B cell (primary cell): ENCODE data around the gene CCND2. TPM values are rescaled to one million over a fixed set of nuclear protein-coding genes. Genes with fewer than 3 reads are reported as not detected.
A peak's percentile ranks its signal among the peaks of the same experiment; 100 is the strongest.

Source experiments
- ATAC-seq: fragments of 200-7000 bp; cut with Tn5 transposase; one replicate; pipeline ENCODE4 v1.10.0; 2021; ENCODE audit warnings: low read depth, mild to moderate bottlenecking, moderate number of reproducible peaks, moderate library complexity
- CTCF ChIA-PET: fragments of 350-600 bp; sonication (Branson Sonifier 250); formaldehyde crosslinking; loops from one replicate; lab custom pipeline; 2021; ENCODE audit warnings: antibody characterized with exemption, inconsistent platforms; lab: Charles Lee
- POLR2A ChIA-PET: fragments of 350-600 bp; sonication (Branson Sonifier 250); formaldehyde crosslinking; loops from one replicate; lab custom pipeline; 2021; ENCODE audit warnings: antibody characterized with exemption; lab: Charles Lee
- DNase-seq: peaks from one replicate; pipeline ENCODE4 v3.0.0; 2013
- H2AFZ ChIP-seq: 2 replicates; pipeline ENCODE4 v1.6.1; 2012; ENCODE audit warnings: mild to moderate bottlenecking, low read depth, low read length; ENCODE audit not compliant: insufficient read depth, poor library complexity, severe bottlenecking
- H3K27ac ChIP-seq, 2 donors: 1 replicate in 1 of 2; 2 replicates in 1 of 2; pipeline ENCODE4 v1.5.1; 2012 to 2013; ENCODE audit warnings: low read length in 2 of 2, mild to moderate bottlenecking in 2 of 2, moderate library complexity in 1 of 2
- H3K27me3 ChIP-seq, 4 experiments: fragments of 200-600 bp in 1 of 4; sonication (generic) in 1 of 4; replicated peaks in 1 of 4; 1 replicate in 2 of 4; 2 replicates in 2 of 4; pipeline versions ENCODE4 v1.6.1 to v1.7.0; 2013 to 2016; ENCODE audit warnings: low read length in 3 of 4, mild to moderate bottlenecking in 2 of 4, mixed read lengths in 1 of 4, moderate library complexity in 1 of 4; ENCODE audit not compliant: insufficient read depth in 4 of 4, control insufficient read depth in 3 of 4; ENCODE audit errors: control extremely low read depth in 1 of 4
- H3K36me3 ChIP-seq, 2 experiments: replicated peaks in 1 of 2; 1 replicate in 1 of 2; 2 replicates in 1 of 2; pipeline versions ENCODE4 v1.6.1 to v1.7.1; 2013; ENCODE audit warnings: low read length in 1 of 2; ENCODE audit not compliant: insufficient read depth in 2 of 2, control insufficient read depth in 1 of 2; ENCODE audit errors: control extremely low read depth in 1 of 2, extremely low read depth in 1 of 2
- H3K4me1 ChIP-seq, 2 donors: fragments of 200-600 bp in 1 of 2; sonication (generic) in 1 of 2; 1 replicate in 1 of 2; 2 replicates in 1 of 2; pipeline versions ENCODE4 v1.5.1 to v1.6.1; 2013 to 2017; ENCODE audit warnings: low read length in 2 of 2; ENCODE audit not compliant: control insufficient read depth in 2 of 2, insufficient read depth in 2 of 2
- H3K4me2 ChIP-seq: replicated peaks from 2 replicates; pipeline ENCODE3; 2012; ENCODE audit warnings: mild to moderate bottlenecking, low read depth, low read length; ENCODE audit not compliant: poor library complexity, severe bottlenecking
- H3K4me3 ChIP-seq, 5 experiments: fragments of 200-600 bp in 1 of 5; sonication (generic) in 1 of 5; 1 replicate in 3 of 5; 2 replicates in 2 of 5; pipeline versions ENCODE4 v1.5.1 to v1.7.0; 2011 to 2016; ENCODE audit warnings: low read length in 4 of 5, mild to moderate bottlenecking in 4 of 5, low read depth in 2 of 5, control low read depth in 1 of 5, moderate library complexity in 1 of 5; ENCODE audit not compliant: insufficient read depth in 1 of 5; ENCODE audit errors: control extremely low read depth in 1 of 5, extremely low read depth in 1 of 5
- H3K79me2 ChIP-seq: fragments of 200-600 bp; sonication (generic); one replicate; pipeline ENCODE4 v1.6.0; 2016; ENCODE audit warnings: low read length; ENCODE audit not compliant: control insufficient read depth, insufficient read depth
- H3K9ac ChIP-seq: fragments of 200-600 bp; sonication (generic); 2 replicates; pipeline ENCODE4 v1.6.1; 2017; ENCODE audit warnings: mild to moderate bottlenecking, low read length, moderate library complexity
- H3K9me3 ChIP-seq, 3 donors: one replicate each; pipeline versions ENCODE4 v1.6.1 to v1.7.1; 2013; ENCODE audit warnings: low read length in 2 of 3; ENCODE audit not compliant: control insufficient read depth in 2 of 3, insufficient read depth in 1 of 3; ENCODE audit errors: control extremely low read depth in 1 of 3
- H4K20me1 ChIP-seq: 2 replicates; pipeline ENCODE4 v1.6.0; 2012; ENCODE audit warnings: mild to moderate bottlenecking, low read length; ENCODE audit not compliant: insufficient read depth, control insufficient read depth, poor library complexity, severe bottlenecking
- H3K27ac Mint-ChIP-seq: one replicate; pipeline ENCODE4 v1.8.0; 2021; ENCODE audit warnings: mixed read lengths
- H3K27me3 Mint-ChIP-seq: one replicate; pipeline ENCODE4 v1.8.0; 2021; ENCODE audit warnings: mixed read lengths
- H3K4me1 Mint-ChIP-seq: one replicate; pipeline ENCODE4 v1.8.0; 2021; ENCODE audit warnings: mixed read lengths
- H3K4me3 Mint-ChIP-seq: one replicate; pipeline ENCODE4 v1.8.0; 2021; ENCODE audit warnings: mixed read lengths
- H3K9me3 Mint-ChIP-seq: one replicate; pipeline ENCODE4 v1.8.0; 2022; ENCODE audit warnings: mixed read lengths; ENCODE audit not compliant: insufficient read depth
- CTCF ChIP-seq: fragments of 200-600 bp; IDR thresholded peaks from one replicate; pipeline ENCODE4 v1.8.0; 2022; ENCODE audit warnings: antibody characterized with exemption, mild to moderate bottlenecking
- EZH2 ChIP-seq: IDR thresholded peaks from 2 replicates; pipeline ENCODE4 v1.6.1; 2012; ENCODE audit warnings: borderline replicate concordance, low read depth, mild to moderate bottlenecking, moderate library complexity, low read length; ENCODE audit not compliant: insufficient read depth, poor library complexity, severe bottlenecking
- WGBS: methylation state at CpG from one replicate; pipeline ENCODE4 v1.1.5; 2013; ENCODE audit warnings: missing lambda C conversion rate; ENCODE audit not compliant: insufficient coverage; 5-methylcytosine and 5-hydroxymethylcytosine counted together
- intact Hi-C: fragments of 100-400 bp; cut with micrococcal nuclease; formaldehyde crosslinking; loops from one replicate; pipeline ENCODE4 v1.10.0; 2022
- polyA plus RNA-seq: library from polyadenylated mRNA; depleted of rRNA; stranded (reverse); fragments of >200 nt; gene quantifications from 2 replicates; pipeline ENCODE4 v1.2.3, GENCODE V29; 2012
- total RNA-seq, 2 donors: library from RNA; stranded (reverse); fragments of 120-200 nt in 1 of 2; gene quantifications; 1 replicate in 1 of 2; 2 replicates in 1 of 2; pipeline versions ENCODE4 v1.2.3 to v1.2.4, GENCODE V29; 2013 to 2022

Gene CCND2
- total and polyA plus RNA-seq, 2 donors (not counting 1 experiment from before 2014, with no cell fraction given), result 9.2 to 20.6 TPM

- DNase-seq (peak; percentile 32), ATAC-seq (no peak)
- H3K4me3 Mint-ChIP-seq, result peak overlapping the region; percentile 64
- peak overlapping the region; percentile 44 for H3K4me2 ChIP-seq
- peaks cover 24 to 34% of the 10 kb centered on the region in 2 donors for H3K4me1 ChIP-seq
- H3K79me2 ChIP-seq, result peaks cover 94% of the 10 kb centered on the region
- peaks cover 0 to 89% of the 10 kb centered on the region in 2 experiments for H3K36me3 ChIP-seq
- H3K4me3 ChIP-seq, result peak overlapping the region in 2 of 5 experiments; percentile 6 to 12
- H4K20me1 ChIP-seq, result peaks cover 45% of the 10 kb centered on the region
- WGBS, result 49% methylated on average over 18 of the region's 20 CpGs
- H3K27ac ChIP-seq, result peak overlapping the region; percentile 18 to 38
- H3K9ac ChIP-seq, result peak overlapping the region; percentile 10
- H3K27ac Mint-ChIP-seq, result peak overlapping the region; percentile 86
- peak overlapping the region; percentile 11 for H2AFZ ChIP-seq
- no peaks in the 10 kb centered on the region for H3K27me3 Mint-ChIP-seq
- ChIA-PET POLR2A (no interaction called here), CTCF (interaction anchor here (1.3 to 5.2 kb wide), 4 partner anchors 11 to 403 kb away, joined by 3 to 32 read pairs (median 6); no protein-coding TSS in a partner anchor)
- intact Hi-C loops, result no loop called here
- H3K9me3 ChIP-seq, result no peaks in the 10 kb centered on the region
- no peaks in the 10 kb centered on the region for H3K27me3 ChIP-seq
- no peak for TF ChIP-seq CTCF
- TF ChIP-seq EZH2, result no peak
- no peaks in the 10 kb centered on the region for H3K9me3 Mint-ChIP-seq
- H3K4me1 Mint-ChIP-seq, result peaks cover 38% of the 10 kb centered on the region
Measured at GRCh38 chr12:4289231-4289878, 15.8 kb downstream of the CCND2 start.
